Measurements from ENCODE around the gene RPL18A.
A peak's percentile ranks its signal among the peaks of the same experiment; 100 is the strongest.

RPL18A gene

GRCh38 chr19:17830567-17831418, 28.9 kb upstream of the RPL18A start (continued):
- TF ChIP-seq ZNF518A (tag by site-specific recombination; conservative IDR thresholded peaks at IDR 0.05; ENCODE audit: low read depth) (no peak), ZNF280D (tag by site-specific recombination; IDR thresholded peaks at IDR 0.05) (no peak), ZNF26 (tag by site-specific recombination; IDR thresholded peaks at IDR 0.05) (no peak), BCL11A (tag by site-specific recombination; IDR thresholded peaks at IDR 0.05; ENCODE audit: low read depth) (no peak; the same call in 1 of the 2 replicates), ZNF324 (tag by site-specific recombination; IDR thresholded peaks at IDR 0.05) (no peak), ZBTB20 (tag by site-specific recombination; IDR thresholded peaks at IDR 0.05) (0 out of 2 replicates have a peak, but pooled peaks have one; percentile 40), ZNF266 (tag by site-specific recombination; IDR thresholded peaks at IDR 0.05; ENCODE audit: low read depth) (peak; percentile 26; the same call in 1 of the 2 replicates), ZFHX2 (tag by site-specific recombination; conservative IDR thresholded peaks at IDR 0.05) (no peak; the same call in 1 of the 2 replicates), PRDM10 (tag by site-specific recombination; IDR thresholded peaks at IDR 0.05) (peak; percentile 73), GLIS1 (tag by site-specific recombination; IDR thresholded peaks at IDR 0.05) (peak; percentile 30), ZNF76 (tag by site-specific recombination; IDR thresholded peaks at IDR 0.05; ENCODE audit: borderline replicate concordance, low read depth) (peak; percentile 76; the same call in 1 of the 2 replicates), HOXD13 (CRISPR knock-in tag; IDR thresholded peaks at IDR 0.05; ENCODE audit: borderline replicate concordance) (no peak), ZNF639 (tag by site-specific recombination; IDR thresholded peaks at IDR 0.05) (no peak)

All from HEK293 (cell line).